GM21576 (cell line): ENCODE data around the gene AOPEP.
"Not testable (repeated sequence)": the region's sequence is repeated elsewhere in the genome, so short reads cannot be mapped to it uniquely, and the experiment has no call there.

Source experiments
- ATAC-seq: cut with Tn5 transposase; IDR thresholded peaks from one replicate; pipeline ENCODE4 v1.9.1; 2021; ENCODE audit warnings: mild to moderate bottlenecking, moderate library complexity; ENCODE audit not compliant: unreplicated experiment

Gene AOPEP

DNA sequence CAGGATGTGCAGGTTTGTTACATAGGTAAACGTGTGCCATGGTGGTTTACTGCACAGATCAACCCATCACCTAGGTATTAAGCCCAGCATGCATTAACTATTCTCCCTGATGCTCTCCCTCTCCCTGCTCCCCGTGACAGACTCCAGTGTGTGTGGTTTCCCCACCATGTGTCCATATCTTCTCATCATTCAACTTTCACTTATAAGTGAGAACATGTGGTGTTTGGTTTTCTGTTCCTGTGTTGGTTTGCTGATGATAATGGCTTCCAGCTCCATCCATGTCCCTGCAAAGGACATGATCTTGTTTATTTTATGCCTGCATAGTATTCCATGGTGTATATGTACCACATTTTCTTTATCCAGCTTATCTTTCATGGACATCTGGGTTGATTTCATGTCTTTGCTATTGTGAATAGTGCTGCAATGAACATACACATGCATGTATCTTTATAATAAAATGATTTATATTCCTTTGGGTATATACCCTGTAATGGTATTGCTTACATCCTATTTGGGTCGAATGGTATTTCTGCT, 103.6 kb downstream of the AOPEP start:
- ATAC-seq, result not testable (repeated sequence)

DNA sequence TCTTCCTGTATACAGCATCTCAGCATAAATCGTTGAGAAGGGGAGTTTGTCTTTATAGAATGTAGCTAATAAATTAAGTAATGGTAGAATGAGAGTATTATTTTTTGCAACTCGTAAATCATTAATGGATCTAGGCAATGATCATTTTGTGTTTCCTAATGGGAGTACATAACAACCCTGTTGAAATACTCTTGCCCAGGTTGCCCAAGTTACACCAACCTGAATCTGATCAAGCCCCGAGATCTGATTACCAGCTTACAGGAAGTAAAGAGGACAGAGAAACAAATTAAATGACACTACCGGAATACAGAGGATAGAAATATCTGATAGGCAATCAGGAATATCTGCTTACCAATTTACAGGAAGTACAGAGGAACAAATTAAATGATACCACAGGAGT, 107.3 kb downstream of the AOPEP start:
- ATAC-seq, result no peak

DNA sequence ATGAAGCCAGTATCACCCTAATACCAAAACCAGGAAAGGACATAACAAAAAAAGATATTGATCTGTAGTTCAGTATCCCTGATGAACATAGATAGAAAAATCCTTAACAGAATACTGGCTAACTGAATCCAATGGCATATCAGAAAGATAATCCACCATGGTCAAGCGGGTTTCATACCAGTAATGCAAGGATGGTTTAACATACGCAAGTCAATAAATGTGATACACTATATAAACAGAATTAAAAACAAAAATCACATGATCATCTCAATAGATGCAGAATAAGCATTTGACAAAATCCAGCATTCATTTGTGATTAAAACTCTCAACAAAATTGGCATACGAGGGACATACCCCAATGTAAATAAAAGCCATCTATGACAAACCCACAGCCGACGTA, 110.9 kb downstream of the AOPEP start:
- no peak for ATAC-seq

DNA sequence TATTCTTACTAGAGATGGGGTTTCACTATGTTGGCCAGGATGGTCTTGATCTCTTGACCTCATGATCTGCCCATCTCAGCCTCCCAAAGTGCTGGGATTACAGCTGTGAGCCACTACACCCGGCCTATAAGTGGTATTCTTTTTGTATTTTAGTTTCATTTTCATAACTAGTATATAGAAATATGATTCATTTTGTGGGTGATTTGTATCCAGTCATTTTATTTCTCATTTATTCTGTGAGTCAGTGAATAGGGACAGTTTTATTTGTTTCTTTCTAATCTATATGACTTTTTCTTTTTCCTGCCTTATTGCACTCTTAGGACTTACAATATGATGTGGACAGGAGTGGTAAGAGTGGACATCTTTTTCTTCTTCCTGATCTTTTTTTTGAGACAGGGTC, 112.9 kb downstream of the AOPEP start:
- ATAC-seq, result no peak

DNA sequence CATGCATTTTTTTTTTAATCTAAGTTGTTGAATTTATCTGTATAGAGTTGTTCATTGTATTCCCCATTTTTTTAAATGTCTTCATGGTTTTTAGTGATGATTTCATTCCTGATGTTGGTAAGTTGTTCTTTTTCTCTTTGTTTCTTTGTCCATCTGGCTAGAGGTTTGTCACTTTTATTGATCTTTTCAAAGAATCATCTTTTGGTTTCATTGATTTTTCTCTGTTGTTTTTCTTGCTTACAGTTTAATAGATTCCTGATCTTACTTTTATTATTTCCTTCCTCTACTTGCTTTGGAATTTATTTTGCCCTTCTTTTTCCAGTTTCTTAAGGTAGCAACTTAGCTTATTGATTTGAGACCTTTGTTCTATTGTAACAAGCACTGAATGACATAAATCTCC, 114.2 kb downstream of the AOPEP start:
- no peak for ATAC-seq

DNA sequence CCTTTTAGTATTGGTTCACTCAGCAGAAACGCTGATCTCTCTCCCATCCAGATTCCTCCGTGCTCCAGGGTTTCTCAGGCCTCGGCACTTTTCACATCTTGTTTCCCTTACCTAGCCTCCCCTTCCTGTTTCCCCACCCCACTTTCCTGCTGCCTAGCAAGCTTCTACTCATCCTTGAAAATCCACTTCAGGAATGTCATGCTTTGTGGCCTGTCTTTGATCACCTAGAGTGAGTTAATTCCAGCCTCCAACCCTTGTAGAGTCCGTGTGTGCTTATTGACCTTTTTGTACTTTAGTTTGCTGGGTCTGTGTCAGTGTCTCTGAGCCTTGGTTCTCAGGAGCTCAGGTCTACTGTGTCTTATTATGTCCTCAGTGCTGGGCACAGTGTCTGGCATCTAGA, 116.6 kb downstream of the AOPEP start:
- no peak for ATAC-seq

DNA sequence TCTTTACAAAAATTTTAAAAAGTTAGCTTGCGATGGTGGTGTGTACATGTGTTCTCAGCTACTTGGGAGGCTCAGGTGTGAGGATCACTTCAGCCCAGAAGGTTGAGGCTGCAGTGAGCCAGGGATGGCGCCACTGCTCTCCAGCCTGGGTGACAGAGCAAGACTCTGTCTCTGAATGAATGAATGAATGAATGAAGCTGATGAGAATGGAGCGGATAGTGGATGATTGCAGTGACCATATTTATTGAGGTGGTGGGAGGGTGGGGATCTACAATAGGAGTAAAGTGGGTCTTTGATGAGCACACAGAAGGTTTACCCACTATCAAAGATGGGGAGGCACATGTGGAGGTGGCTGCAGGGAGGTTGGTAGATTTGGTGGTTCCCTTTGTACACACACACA, 120.2 kb downstream of the AOPEP start:
- ATAC-seq, result no peak

DNA sequence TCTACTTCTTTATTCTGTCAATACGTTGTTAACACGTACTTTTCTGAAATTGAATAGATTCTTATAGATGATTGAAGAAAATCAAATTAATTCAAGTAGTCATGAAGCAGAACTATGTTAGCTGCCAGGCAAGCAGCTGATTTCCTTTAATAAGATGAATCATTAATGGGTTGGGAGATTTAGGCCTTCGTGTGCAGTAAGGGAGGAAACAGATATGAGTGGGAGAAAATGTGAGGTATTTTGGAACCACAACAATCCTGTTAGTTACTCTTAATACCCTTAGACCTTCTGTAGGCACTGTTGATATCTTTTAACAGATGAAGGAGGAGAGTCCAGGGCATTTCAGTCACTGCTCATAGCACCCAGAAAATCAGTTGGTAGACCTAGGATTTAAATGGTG, 121.0 kb downstream of the AOPEP start:
- ATAC-seq, result no peak

DNA sequence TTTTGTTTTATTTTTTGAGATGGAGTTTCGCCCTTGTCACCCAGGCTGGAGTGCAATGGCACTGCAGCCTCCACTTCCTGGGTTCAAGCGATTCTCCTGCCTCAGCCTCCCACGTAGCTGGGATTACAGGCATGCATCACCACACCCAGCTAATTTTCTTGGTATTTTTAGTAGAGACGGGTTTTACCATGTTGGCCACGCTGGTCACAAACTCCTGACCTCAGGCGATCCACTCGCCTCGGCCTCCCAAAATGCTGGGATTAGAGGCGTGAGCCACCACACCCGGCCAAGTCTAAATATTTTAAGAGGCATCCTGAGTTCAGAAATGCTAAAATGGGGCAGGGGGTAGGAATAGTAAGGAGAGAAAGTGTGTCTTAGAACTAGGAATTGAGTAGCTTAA, 122.3 kb downstream of the AOPEP start:
- not testable (repeated sequence) for ATAC-seq

DNA sequence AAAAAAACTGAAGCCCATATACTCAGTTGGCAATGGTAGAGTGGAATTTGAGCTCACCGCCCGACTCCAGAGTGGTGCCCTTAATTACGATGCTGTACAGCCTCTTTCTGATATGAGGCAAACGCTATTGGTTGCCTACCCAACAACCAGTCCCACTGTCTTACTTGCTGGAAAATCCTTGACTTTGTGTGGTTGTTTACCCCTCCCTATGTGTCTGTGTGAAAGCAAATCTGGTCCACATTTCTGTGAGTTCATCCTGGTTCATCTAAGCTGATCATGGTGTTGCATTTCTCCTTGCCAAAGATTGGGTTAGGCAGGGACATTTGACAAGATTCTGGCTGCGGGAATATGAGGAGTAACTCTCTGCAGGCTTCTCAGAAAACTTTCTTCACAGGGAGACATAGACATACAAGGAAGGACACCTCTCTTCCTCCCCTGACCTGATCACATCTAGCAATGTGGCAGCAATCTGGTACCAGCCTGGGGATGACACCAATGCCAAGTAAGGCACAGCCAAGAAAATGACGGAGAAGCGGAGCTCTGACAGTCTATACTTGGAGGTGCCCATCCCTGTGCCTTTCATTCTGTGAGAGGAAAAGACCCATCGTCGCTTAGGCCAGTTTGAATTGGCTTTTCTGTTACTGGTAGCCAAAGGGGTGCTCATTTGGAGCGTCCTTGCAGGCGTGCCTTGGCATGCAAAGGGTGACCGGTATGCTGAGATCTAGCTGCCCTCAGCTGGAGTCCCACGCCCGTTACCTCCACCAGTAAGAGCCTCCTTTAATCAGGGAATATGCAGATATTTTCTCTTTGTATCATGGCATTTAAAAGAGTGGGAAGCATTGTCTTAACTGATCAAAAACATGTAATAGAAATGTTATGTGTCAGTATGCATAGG, 124.3 kb downstream of the AOPEP start:
- no peak for ATAC-seq

DNA sequence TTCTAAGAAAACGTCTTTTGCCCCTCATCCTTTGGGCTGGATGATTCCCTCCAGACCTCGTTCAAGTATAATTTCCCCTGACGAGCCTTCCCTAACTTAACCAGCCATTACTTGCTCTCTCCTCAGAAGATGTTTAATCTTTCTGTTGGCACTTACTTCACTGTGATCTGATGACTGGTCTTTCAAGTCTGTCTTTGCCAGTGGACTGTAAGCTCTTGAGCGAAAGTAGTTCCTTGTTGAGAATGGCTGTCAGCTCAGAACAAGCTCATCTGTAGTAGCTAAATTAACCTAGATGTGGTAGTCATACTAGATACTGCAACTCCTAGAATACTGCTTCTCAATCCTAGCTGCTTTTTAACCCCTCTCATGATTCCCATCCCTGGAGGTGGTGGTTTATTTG, 125.0 kb downstream of the AOPEP start:
- no peak for ATAC-seq

DNA sequence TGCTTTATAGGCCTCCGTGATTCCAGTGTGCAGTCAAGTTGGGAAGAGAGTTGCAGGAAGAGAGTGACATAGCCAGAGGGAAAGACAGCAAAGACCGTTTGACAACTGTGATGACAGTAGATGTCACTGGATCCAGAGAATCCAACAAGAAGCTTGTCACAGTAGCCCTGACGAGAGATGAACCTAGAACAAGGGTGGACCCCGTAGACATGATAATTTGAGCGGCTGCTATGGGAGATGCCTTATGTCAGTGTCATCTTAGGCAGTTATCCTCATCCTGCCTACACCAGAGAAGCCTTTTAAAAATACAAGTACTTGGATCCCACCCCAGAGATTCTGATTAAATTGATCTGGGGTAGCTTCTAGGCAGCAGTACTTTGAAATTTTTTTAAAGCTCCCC, 125.4 kb downstream of the AOPEP start:
- ATAC-seq, result no peak

DNA sequence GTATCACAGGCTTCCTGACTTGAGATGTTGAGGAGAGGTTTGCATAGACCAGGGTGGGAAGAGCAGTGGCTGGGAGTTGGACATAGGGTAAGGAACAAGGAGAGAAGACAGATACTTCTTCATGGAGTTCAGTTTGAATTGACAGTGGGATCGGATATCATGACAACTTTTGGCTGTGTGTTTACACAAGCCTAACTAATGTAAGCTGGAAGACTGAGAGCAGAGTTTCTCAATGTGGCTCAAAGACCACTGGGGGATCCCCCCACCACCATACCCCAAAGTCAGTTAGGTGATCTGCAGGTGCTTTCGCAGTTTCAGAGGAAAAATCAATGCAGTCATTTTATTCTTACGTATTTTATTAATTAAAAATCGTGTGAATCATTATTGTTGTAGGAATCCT, 125.9 kb downstream of the AOPEP start:
- ATAC-seq, result no peak

DNA sequence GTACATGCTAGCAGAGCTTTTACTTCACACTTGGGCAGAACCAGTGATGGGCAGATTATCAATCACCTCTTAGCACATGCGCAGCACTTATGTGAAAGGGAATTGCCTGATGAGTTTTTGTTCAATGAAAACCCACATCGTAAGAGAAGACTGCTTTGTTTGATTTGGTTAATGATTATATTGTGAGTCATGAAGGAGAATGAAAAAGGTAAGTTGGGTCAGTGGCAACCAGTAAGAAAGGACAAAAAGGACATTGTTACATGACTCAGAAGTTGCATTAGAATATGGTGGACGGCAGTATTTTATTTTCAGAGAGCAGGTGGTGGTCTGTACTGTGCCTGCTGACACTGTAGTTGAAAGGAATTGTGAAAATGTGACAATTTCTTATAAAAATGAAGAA, 127.4 kb downstream of the AOPEP start:
- ATAC-seq, result no peak

DNA sequence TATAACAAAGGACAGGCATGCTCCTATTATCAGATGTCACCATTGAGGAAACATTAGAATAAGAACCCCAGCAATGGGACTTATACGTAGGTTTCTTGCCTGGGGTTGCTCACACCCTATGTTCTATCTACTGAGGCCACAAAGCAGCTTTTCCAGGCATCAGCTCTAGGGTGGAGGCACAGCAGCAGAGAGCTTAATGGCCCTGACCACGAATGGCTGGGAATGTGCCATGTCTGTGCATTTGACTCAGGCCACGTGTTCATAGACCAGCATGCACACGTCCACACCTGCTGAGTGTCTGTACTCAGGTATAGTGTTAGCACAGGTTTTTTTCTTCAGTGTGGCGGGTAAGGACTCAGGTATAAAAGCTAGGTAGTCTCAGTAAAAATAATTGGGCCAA, 129.4 kb downstream of the AOPEP start:
- no peak for ATAC-seq

DNA sequence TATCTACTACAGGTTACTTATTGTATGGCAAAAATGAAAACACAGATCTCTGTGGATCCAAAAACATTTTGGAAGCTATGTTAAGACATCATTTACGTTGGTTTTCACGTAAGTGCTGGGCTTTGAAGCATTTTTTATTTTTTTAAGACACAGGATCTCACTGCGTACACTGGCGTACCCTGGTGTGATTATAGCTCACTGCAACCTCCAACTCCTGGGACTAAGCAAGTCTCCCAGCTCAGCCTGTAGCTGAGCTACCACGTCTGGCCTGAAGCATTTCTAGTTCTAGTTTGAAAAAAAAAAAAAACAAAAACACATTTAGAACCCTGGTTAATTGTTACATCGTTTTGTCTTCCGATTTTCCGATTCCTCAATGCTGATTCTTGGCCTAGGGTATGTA, 131.3 kb downstream of the AOPEP start:
- no peak for ATAC-seq

DNA sequence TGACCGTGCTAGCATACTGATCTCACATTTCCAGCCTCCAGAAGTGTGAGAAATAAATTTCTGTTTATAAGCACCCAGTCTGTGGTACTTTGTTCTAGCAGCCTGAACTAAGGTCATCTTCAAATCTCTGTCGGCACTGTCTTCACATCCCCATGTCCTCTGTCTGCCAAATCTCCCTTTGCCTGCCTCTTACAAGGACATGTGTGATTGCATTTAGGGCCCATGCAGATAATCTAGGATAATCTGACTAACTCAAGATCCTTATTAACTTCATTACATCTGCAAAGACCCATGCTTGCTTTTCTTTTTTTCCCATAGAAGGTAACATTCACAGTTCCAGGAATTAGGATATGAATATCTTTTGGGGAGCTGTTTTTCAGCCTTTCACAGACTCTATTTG, 132.7 kb downstream of the AOPEP start:
- ATAC-seq, result no peak

DNA sequence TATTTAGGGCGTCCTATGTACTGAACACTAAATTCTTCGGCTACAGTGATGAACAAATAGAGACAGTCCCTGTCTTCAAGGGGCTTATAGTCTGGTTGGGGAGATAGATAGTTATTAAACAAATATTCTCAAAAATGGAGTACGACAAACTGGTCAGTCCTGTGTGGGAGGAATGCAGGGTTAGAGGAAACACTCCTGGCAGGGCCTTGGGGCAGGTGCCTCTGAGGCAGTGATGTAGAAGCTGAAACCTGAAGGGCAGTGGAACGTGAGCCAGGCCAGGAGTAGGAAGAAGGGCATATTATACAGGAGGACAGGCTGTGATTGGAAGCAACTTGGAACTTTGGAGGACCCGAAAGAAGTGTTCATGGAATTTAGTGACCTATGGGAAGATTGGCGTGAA, 133.4 kb downstream of the AOPEP start:
- no peak for ATAC-seq

DNA sequence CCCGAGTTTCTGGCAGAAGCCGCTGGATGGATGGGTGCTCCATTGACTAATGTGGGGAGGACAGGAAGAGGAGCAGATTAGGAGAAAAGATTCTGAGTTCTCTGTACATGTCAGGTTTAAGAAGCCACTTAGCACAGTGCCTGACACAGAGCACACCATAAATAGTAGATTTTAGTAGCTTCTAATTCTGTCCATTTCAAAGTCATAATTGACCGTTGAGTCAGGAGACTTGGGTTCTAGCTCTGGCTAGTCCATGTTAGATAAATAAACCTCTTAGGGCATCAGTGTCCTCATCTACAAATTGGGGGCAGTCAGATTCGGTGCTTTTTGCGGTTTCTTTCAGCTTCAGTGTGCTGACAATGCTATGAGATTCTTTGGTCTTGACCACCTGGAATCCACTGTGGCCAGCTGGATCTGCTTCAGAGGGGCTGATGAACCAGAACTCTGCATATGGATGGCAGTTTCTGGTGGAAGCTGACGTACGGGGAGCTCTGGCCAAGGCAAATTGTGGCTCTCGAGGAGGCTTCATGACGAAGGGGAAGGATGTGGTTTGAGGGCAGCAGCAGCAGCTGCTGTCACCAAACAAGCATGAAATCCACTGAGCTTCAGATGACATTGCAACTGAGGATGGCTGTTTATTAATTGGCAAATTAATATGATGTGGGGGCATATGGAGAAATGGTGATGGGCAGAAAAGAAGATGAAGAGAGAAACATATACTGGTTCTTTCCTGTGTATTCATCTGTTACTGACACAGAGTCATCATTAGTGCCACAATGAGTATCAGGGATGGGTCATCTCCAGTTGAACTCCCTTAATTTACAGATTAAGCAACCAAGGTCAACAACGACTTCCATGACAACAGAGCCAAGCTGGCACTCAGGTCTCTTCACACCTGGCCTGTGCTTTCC, 134.4 kb downstream of the AOPEP start:
- ATAC-seq, result peak; percentile 95

DNA sequence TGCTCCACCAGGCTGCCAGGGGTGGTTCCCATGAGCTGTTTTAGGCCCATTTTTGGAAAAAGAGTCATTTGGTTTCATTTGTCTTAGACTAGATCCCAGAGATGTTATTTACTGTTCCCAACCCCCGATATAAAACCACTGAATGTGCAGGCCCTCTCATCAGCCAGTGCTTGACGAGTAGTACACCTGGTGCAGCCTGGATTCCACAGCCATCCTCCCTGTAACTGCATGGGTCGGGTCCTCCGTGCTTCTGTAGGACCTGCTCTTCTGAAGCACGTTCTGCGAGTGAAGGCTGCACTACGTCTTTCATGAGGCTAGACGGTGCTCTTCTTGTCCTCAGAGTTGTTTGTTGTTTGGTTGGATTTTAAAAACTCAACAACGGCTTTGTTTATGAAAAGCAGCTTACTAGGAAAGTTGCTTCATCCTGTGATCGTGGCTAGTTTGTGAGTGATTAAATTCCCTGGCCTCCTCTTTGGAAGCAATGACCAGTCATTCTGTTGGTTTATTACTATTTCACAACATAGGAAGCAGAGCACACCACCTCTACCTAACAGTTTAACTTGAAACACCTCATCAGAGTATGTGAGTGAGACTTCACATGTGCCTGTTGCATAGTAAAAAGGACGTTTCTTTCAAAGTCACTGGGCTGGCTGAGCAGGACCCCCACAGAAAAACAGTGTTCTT, 135.2 kb downstream of the AOPEP start:
- no peak for ATAC-seq

DNA sequence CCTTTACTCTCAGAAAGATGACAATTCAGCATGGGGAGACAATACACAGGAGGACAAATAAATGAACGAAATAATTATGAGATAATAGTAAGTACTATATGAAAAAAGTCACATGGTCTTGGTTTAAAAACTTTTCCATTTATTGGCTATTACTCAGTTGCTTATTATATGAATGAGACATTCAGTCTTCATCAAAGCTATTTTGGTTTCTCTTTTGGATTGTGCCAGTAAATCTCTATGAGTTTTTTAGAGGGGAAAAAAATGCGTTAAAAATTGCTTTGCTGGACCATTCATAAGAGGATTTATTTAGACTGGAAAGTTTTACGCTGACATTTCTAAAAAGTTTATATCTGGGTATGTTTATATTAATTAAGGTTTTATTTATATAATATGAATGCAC, 137.7 kb downstream of the AOPEP start:
- no peak for ATAC-seq
